HG03196 (cell line): Measurements from ENCODE around the gene C2CD2L.
"Not testable (repeated sequence)": the region's sequence is repeated elsewhere in the genome, so short reads cannot be mapped to it uniquely, and the experiment has no call there.

Experiments
- ATAC-seq: cut with Tn5 transposase; IDR thresholded peaks from one replicate; pipeline ENCODE4 v1.9.1; 2021; ENCODE audit not compliant: unreplicated experiment

C2CD2L gene

DNA sequence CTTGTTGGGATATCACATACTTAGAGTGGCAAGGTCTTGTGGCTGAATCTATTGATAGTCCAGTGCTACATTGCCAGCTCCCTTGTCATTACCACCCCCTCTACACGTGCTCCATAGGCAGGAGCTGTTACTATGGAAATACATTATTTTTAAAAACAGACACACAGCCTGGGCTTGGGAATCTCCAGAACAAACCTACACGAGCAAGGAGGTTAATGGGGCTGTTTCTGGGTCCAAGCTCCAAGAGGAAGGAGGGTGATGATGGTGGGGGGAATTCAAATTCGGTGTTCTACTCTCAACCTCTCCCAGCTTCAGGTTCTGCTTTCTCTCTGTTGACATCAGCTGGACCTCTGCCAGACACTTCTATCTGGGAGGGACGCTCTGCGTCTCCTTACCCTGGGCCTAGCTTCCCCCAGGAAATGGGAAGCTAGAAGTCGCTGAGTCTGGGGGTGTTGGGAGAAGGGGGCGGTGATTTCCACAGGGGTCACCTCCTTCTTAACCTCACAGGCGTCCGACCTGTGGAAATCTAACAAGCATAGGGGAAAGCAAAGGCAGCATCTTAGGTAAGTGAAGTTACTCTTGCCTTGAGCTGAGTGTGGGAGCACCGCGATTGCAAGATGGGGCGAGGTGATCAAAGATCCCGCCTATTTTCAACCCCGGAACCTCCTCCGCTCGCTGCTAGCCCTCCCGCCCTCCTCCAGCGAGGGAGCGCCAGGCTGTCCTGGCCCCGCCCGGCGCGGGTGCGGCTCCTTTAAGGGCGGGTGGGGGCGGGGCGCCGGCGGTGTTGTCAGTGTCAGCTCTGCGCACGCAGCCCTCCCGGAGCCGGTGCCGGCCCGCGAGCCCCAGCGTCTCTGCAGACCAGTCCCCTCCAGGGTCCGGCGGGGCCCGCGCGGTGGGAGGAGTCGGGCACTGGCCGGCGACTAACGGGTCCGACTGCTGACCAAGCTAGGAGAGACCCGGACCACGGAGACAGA is at the start of gene C2CD2L:
Gene C2CD2L, plus strand, starts transcription at position 781 of the 974 bp plus-strand sequence. CDS start 398 bp downstream, outside the sequence.
- ATAC-seq, result peak; percentile 59

- ATAC-seq, result not testable (repeated sequence)
Observed at GRCh38 chr11:119059128-119059527, 48.0 kb upstream of the C2CD2L start.

- ATAC-seq, result no peak
Observed at GRCh38 chr11:119061256-119061655, 45.9 kb upstream of the C2CD2L start.

DNA sequence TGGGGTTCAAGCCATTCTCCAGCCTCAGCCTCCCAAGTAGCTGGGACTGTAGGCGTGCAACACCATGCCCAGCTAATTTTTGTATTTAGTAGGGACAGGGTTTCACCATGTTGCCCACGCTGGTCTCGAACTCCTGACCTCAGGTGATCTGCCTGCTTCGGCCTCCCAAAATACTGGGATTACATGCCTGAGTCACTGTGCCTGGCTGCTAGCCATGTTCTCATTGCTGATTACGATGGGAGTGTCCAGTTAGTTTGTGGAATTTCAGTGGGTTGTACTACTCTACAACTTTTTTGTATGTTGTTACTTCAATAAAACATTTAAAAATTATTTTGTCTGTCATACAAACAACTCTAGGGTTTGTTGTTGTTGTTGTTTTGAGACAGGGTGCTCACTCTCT is 44.4 kb upstream of the C2CD2L start:
- ATAC-seq, result no peak

DNA sequence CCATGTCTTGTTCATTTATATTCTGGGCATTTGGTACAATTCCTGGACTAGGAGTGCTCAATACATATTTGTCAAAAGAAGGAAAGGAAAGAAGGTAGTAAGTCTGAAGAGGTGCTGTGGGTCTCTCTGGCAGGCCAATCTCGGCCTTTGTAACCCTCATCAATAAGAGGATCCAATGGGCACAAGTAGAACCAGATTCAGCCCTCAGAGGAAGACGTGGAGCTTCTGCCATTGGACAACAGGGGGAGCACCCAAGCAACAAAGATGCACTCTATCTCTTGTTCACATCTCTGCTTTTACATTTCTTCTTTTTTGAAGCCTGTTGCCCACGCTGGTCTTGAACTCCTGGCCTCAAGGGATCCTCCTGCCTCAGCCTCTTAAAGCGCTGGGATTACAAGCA is 41.8 kb upstream of the C2CD2L start:
- ATAC-seq, result no peak

GRCh38 chr11:119067371-119068222 is 39.5 kb upstream of the C2CD2L start, which contains the start of gene VPS11:
TSS of gene VPS11 (plus strand) at chr11:119067818. CDS start at chr11:119067824, 6 bp downstream.
- ATAC-seq, result peak; percentile 92

GRCh38 chr11:119077839-119078238 is 29.3 kb upstream of the C2CD2L start:
- no peak for ATAC-seq

DNA sequence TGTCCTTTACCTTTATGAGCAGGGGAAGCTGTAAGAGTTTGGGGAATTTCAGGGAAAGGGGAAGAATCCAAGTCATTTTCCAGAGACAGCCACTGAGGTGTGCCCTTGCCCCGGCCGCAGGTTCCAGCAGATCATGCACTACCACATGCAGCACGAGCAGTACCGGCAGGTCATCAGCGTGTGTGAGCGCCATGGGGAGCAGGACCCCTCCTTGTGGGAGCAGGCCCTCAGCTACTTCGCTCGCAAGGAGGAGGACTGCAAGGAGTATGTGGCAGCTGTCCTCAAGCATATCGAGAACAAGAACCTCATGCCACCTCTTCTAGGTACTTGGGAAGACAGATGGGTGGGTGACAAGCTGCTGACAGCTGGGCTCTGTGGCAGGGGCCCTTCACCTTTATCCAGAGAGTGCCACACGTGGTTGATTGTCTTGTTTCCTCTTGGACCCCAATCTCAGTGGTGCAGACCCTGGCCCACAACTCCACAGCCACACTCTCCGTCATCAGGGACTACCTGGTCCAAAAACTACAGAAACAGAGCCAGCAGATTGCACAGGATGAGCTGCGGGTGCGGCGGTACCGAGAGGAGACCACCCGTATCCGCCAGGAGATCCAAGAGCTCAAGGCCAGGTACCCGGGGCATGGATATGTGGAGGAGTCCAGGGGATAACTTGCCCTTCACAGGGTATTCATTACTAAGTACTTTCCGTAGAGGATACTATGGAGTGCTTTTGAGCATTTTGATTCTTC is 28.3 kb upstream of the C2CD2L start:
- no peak for ATAC-seq

DNA sequence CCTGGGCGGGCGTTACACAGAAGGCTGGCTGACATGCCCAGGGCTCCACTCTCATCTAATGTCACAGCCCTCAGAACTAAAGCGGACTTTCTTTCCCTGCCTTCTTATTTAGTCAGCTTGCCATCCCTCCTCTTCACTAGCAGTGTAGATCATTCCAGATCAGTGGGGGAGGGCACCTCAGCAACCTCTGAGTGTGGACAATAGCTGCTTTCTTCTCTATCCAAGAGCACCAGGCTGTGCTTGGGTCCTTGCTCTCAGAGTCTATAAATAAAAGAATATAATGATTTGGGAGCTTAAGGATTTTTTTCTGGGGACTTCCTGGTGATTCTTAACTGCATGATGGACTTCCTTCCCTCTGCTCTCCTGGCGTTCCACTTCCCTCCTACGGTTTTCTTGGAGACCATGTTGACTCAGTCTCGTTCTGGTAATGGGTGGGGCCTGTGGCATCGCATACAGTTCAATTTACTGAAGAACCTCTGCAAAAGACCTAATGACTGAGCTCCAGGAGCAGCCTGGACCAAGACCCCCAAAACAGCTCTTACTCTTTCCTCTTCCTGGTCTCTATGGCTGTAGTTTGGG is 25.4 kb upstream of the C2CD2L start:
- no peak for ATAC-seq

- peak; percentile 82 for ATAC-seq
Observed at GRCh38 chr11:119084663-119085436, 22.3 kb upstream of the C2CD2L start, which contains the start of gene HMBS. TSS of gene HMBS (plus strand) at chr11:119084881. CDS start at chr11:119085034, 153 bp downstream.

DNA sequence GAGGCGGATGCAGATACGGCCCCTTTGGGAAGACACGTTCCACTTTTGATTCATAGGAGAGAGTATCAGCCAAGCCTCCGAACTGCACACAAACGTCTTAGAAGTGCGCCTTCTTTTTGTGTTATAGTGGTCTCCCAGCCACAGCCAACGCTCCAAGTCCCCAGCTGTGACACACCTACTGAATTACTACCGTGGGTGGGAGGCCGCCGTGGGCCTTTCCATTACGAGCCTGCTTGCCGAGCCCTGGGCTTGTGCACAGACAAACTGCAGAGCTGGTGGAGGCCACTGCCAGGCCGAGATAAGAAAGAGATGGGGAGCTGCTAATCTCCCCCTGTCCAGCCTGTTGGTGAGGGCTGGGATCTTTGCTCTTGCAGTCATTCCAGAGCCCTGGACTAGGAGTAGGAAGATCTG is 21.7 kb upstream of the C2CD2L start:
- ATAC-seq, result no peak

GRCh38 chr11:119087123-119087522 is 20.0 kb upstream of the C2CD2L start:
- ATAC-seq, result no peak

- ATAC-seq, result no peak
Observed at GRCh38 chr11:119087747-119088241, 19.4 kb upstream of the C2CD2L start.

DNA sequence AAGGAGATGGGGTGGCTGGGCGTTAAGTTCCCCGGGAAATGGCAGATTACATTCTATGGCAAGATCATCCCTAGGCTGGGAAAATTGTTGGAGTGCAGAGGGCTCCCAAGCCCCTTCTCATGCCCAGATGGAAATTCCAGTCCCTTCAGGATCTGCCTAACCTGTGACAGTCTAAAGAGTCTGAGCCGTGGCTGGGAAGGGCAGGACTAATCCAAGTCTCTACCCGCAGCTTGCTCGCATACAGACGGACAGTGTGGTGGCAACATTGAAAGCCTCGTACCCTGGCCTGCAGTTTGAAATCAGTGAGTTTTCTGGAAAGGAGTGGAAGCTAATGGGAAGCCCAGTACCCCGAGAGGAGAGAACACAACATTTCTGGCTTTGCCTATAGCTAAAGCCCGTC is 18.7 kb upstream of the C2CD2L start:
- no peak for ATAC-seq

GRCh38 chr11:119089319-119089718 is 17.8 kb upstream of the C2CD2L start:
- ATAC-seq, result no peak

GRCh38 chr11:119091178-119091577 is 16.0 kb upstream of the C2CD2L start:
- no peak for ATAC-seq

DNA sequence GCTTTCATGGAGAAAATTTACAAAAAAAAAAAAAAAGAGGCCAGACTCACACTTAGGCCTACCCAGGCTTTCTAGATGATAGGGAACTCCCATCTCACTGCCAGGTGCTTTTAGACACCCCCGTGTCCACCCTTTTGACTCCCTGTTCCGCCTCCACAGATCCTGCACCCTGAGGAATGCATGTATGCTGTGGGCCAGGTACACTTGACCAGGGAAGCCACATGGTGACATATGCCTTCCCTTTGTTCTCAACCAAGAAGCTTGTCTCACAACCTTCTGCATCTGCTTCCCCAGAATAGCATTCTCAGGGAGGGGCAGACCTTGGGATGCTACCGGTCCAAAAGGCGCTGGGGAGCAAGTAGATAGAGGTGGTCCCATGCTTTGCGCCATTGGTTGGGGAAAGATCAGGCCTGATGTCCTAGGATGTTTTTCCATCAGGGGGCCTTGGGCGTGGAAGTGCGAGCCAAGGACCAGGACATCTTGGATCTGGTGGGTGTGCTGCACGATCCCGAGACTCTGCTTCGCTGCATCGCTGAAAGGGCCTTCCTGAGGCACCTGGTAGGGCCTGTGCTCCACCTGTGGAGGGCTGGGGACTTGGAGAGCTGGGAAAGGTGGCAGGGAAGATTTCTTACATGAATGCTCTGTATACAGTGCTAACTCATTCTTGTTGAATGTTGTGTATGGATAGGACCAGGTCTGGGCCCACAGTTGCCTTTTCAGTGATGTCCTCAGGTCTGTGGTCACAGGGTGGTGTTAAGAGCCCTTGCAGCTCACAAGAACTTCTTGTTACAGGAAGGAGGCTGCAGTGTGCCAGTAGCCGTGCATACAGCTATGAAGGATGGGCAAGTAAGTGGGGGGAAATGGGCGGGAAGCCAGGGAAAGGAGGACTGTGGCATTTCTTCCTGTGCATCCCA is 14.9 kb upstream of the C2CD2L start:
- ATAC-seq, result no peak
